ENCODE data around the gene POLL. TPM values are rescaled to one million over a fixed set of nuclear protein-coding genes. Genes with fewer than 3 reads are reported as not detected.

POLL gene
- total RNA-seq, 1 donor: 8.2 TPM

- H3K4me3 ChIP-seq (ENCODE audit: low read depth, low read length): no peak overlapping the region
- TF ChIP-seq, protein P1, sequence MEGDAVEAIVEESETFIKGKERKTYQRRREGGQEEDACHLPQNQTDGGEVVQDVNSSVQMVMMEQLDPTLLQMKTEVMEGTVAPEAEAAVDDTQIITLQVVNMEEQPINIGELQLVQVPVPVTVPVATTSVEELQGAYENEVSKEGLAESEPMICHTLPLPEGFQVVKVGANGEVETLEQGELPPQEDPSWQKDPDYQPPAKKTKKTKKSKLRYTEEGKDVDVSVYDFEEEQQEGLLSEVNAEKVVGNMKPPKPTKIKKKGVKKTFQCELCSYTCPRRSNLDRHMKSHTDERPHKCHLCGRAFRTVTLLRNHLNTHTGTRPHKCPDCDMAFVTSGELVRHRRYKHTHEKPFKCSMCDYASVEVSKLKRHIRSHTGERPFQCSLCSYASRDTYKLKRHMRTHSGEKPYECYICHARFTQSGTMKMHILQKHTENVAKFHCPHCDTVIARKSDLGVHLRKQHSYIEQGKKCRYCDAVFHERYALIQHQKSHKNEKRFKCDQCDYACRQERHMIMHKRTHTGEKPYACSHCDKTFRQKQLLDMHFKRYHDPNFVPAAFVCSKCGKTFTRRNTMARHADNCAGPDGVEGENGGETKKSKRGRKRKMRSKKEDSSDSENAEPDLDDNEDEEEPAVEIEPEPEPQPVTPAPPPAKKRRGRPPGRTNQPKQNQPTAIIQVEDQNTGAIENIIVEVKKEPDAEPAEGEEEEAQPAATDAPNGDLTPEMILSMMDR (IDR thresholded peaks at IDR 0.05; ENCODE audit: insufficient read depth, low read depth, low read length): no peak
- DNase-seq (ENCODE audit: low read depth): no peak
These were observed 28.3 kb downstream of the POLL start for GRCh38 chr10:101559596-101560297.

GRCh38 chr10:101558671-101559595, 29.1 kb downstream of the POLL start:
- TF ChIP-seq, protein P1 (IDR thresholded peaks at IDR 0.05; ENCODE audit: insufficient read depth, low read depth, low read length): no peak
- no peak overlapping the region for H3K4me3 ChIP-seq (ENCODE audit: low read depth, low read length)
- DNase-seq (ENCODE audit: low read depth): no peak

GRCh38 chr10:101558204-101558603, 29.9 kb downstream of the POLL start:
- DNase-seq (ENCODE audit: low read depth): no peak
- H3K4me3 ChIP-seq (ENCODE audit: low read depth, low read length): no peak overlapping the region
- TF ChIP-seq, protein P1 (IDR thresholded peaks at IDR 0.05; ENCODE audit: insufficient read depth, low read depth, low read length): no peak

GRCh38 chr10:101557541-101557940, 30.5 kb downstream of the POLL start:
- no peak for DNase-seq (ENCODE audit: low read depth)
- TF ChIP-seq, protein P1 (IDR thresholded peaks at IDR 0.05; ENCODE audit: insufficient read depth, low read depth, low read length): no peak
- no peak overlapping the region for H3K4me3 ChIP-seq (ENCODE audit: low read depth, low read length)

DNA sequence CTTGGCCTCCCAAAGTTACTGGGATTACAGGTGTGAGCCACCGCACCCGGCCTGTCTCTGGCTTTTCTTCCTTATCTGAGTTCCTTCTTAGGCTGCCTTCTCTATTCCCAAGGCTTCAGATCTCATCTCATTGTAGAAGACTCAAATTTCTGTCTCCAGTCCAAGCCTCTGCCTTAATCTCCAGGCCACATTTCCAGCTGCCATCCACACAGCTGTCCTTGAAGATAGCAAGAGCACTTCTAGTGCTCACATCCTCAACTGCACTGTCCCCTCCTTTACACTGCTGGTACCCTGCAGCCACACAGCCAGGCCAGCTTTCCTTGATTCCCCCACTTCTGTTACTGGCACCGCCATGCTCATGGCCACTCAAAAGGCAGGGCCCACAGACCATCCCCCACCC, 35.6 kb downstream of the POLL start:
- DNase-seq (ENCODE audit: low read depth): no peak
- TF ChIP-seq, protein P1 (IDR thresholded peaks at IDR 0.05; ENCODE audit: insufficient read depth, low read depth, low read length): no peak
- no peak overlapping the region for H3K4me3 ChIP-seq (ENCODE audit: low read depth, low read length)

- TF ChIP-seq, protein P1 (IDR thresholded peaks at IDR 0.05; ENCODE audit: insufficient read depth, low read depth, low read length): no peak
- H3K4me3 ChIP-seq (ENCODE audit: low read depth, low read length): no peak overlapping the region
- no peak for DNase-seq (ENCODE audit: low read depth)
These were observed 37.1 kb downstream of the POLL start for GRCh38 chr10:101550965-101551364.
